Thyroid gland (tissue), 4 donors: Measurements from ENCODE around the gene RGS8. TPM values are rescaled to one million over a fixed set of nuclear protein-coding genes. Genes with fewer than 3 reads are reported as not detected.
"Not testable (repeated sequence)": the region's sequence is repeated elsewhere in the genome, so short reads cannot be mapped to it uniquely, and the experiment has no call there.

Source experiments
- DNase-seq, 2 donors: peaks; one replicate each; pipeline ENCODE4 v3.0.0-alpha.2; 2019
- H3K27ac ChIP-seq, 3 donors: fragments of 200-600 bp; sonication (generic); 1 replicate in 2 of 3; 2 replicates in 1 of 3; pipeline ENCODE4 v1.5.1; 2016 to 2019; ENCODE audit warnings: mild to moderate bottlenecking in 1 of 3, moderate library complexity in 1 of 3
- H3K27me3 ChIP-seq: fragments of 200-600 bp; sonication (generic); one replicate; pipeline ENCODE4 v1.5.1; 2019
- H3K36me3 ChIP-seq, 2 donors: fragments of 200-600 bp; sonication (generic); one replicate each; pipeline ENCODE4 v1.5.1; 2016 to 2019
- H3K4me1 ChIP-seq, 2 donors: fragments of 200-600 bp; sonication (generic); one replicate each; pipeline ENCODE4 v1.5.1; 2017 to 2019
- H3K4me3 ChIP-seq, 3 donors: fragments of 200-600 bp; sonication (generic); replicated peaks in 1 of 3; 1 replicate in 2 of 3; 2 replicates in 1 of 3; pipeline ENCODE4 v1.5.1; 2016; ENCODE audit warnings: mild to moderate bottlenecking in 1 of 3
- H3K9me3 ChIP-seq: fragments of 200-600 bp; sonication (generic); one replicate; pipeline ENCODE4 v1.5.1; 2017
- POLR2A ChIP-seq, 2 donors: fragments of 450-650 bp; IDR thresholded peaks; one replicate each; pipeline ENCODE4 v1.6.1; 2017; ENCODE audit warnings: antibody characterized with exemption in 2 of 2, mild to moderate bottlenecking in 2 of 2, moderate library complexity in 1 of 2
- WGBS, 2 donors: methylation state at CpG; one replicate each; pipeline ENCODE4 v1.1.5; 2017; 5-methylcytosine and 5-hydroxymethylcytosine counted together
- intact Hi-C: fragments of 100-400 bp; cut with DNase I; formaldehyde crosslinking; loops from one replicate; pipeline ENCODE4 v1.15.1; 2023
- total RNA-seq, 4 donors: library from RNA; depleted of rRNA; stranded (reverse); fragments of >200 nt; gene quantifications; one replicate each; pipeline ENCODE4 v1.2.3, GENCODE V29; 2016
- TF ChIP-seq, protein P1 (sequence below), 6 experiments: fragments of 200-600 bp in 3 of 6; fragments of 450-650 bp in 3 of 6; sonication (generic) in 3 of 6; IDR thresholded peaks; one replicate each; pipeline ENCODE4 v1.5.1; 2016 to 2019; ENCODE audit warnings: antibody characterized with exemption in 6 of 6, mild to moderate bottlenecking in 2 of 6, inconsistent platforms in 1 of 6, moderate library complexity in 1 of 6

The RGS8 gene
- total RNA-seq, 4 donors from 2014 or later: 2.4 to 5.9 (median 5.0) TPM

DNA sequence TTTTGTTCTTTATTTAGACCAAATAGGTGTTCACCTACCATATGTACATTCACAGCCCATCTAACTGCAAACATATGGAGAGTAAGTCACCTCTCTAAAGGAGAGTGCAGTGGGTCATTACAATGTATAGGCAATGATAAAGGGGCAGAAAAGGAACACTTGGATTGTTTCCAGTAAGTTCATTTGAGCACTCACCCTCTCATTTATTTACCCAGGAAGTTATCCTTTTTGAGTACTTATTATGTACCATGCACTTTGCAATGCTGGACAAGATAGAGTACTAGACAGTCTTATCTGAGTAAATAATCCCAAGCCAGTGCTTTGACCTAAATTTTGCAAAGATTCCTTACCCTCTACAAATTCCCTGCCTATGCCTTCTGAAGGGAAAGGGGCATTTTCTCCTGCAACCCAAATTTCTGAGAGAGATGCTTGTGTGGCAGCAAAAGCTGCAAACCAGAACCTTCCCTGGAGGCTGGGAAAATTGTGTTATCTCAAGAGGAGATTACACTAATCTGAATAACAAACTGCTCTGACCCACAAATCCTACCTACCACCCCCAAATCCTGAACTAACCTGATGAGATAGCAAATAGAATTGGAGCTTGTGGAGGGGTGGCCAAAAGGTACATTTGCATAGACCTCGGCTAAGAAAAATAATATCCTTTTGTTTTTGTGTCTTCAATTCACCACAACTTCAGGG is 18.6 kb upstream of the RGS8 start:
- Histone ChIP-seq H3K36me3 (no peaks in the 10 kb centered on the region), H3K9me3 (no peaks in the 10 kb centered on the region), H3K27me3 (no peaks in the 10 kb centered on the region), H3K4me3 (no peak overlapping the region), H3K27ac (no peak overlapping the region), H3K4me1 (peaks cover 4 to 5% of the 10 kb centered on the region in 2 donors)
- no peak for DNase-seq
- 78 to 84% methylated on average over 1 of the region's 1 CpG for WGBS, 2 donors
- intact Hi-C loops: no loop called here
- TF ChIP-seq POLR2A (IDR thresholded peaks at IDR 0.05): no peak
- TF ChIP-seq, protein P1, sequence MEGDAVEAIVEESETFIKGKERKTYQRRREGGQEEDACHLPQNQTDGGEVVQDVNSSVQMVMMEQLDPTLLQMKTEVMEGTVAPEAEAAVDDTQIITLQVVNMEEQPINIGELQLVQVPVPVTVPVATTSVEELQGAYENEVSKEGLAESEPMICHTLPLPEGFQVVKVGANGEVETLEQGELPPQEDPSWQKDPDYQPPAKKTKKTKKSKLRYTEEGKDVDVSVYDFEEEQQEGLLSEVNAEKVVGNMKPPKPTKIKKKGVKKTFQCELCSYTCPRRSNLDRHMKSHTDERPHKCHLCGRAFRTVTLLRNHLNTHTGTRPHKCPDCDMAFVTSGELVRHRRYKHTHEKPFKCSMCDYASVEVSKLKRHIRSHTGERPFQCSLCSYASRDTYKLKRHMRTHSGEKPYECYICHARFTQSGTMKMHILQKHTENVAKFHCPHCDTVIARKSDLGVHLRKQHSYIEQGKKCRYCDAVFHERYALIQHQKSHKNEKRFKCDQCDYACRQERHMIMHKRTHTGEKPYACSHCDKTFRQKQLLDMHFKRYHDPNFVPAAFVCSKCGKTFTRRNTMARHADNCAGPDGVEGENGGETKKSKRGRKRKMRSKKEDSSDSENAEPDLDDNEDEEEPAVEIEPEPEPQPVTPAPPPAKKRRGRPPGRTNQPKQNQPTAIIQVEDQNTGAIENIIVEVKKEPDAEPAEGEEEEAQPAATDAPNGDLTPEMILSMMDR (IDR thresholded peaks at IDR 0.05): no peak

DNA sequence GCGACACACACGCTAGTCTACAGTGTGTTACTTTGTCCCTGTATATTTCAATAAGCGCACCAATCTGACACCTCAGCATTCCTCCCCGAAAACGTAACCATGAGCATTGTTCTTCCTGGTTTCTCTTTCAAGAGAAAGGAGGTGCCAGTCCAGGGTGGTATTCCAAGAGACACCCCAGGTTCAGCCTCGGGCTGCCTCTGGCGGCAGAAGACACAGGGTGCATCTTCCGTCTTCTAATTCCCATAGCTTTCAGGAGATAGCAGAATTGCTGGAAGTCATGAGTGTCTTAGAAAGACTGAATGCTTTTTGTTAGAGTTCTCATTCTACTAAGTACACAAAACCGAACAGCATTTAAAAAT is 15.9 kb upstream of the RGS8 start:
- intact Hi-C loops: no loop called here
- Histone ChIP-seq H3K36me3 (no peaks in the 10 kb centered on the region), H3K27ac (no peak overlapping the region), H3K9me3 (no peaks in the 10 kb centered on the region), H3K4me1 (no peaks in the 10 kb centered on the region), H3K27me3 (no peaks in the 10 kb centered on the region), H3K4me3 (no peak overlapping the region)
- WGBS, 2 donors: 83 to 89% methylated on average over 9 of the region's 9 CpGs
- TF ChIP-seq POLR2A (IDR thresholded peaks at IDR 0.05): no peak
- TF ChIP-seq, protein P1 (IDR thresholded peaks at IDR 0.05): no peak
- DNase-seq: no peak

DNA sequence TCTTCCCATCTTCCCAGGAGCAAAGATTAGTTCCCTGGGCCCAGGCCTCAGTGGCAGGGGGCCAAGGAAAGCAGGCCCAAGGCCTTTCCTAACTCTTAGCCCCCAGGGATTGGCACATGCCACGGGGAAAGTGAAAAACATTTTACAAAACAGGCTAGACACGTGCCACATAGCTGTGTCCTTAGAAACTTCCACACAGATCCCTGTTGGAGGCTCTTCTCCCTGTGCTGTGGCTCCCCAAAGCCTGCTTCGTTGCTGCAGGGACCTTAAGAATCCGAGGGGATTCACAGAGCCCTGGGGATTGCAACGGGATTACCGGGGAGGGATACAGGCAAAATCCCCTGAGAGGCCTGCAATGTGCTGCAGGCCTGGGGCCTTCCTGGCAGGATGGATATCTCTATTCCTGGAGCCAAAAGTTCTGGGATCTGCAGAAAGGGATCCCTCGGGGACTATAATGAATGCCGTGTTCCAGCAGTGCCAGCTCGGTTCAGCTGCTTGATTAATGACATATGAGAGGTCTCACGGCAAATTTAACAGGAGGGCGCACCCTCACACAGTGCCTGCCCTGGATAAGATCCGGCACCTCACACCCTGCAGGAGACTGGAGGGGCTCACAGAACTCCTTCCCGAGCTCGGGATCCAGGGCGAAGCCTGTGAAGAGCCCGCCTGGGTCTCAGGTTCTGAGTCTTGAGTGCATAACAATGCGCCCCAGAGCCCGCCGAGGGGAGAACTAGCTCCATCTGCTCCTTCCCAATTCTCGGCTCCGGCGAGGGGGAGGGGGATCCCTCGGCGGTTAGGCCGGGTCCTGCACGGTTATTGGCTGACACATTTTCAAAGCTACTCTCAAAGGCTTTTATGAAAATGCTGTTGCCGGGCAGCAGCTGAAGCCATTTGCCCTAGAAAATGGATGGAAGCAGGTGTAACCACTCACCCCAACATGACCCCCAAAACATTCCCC is 15.3 kb upstream of the RGS8 start:
- no peaks in the 10 kb centered on the region for H3K27me3 ChIP-seq
- DNase-seq: peak in 1 of 2 donors; percentile 14
- no peaks in the 10 kb centered on the region for H3K9me3 ChIP-seq
- 46 to 61% methylated on average over 20 to 26 of the region's 27 CpGs for WGBS, 2 donors
- intact Hi-C loops: no loop called here
- H3K27ac ChIP-seq: no peak overlapping the region
- H3K4me3 ChIP-seq: no peak overlapping the region
- H3K36me3 ChIP-seq: no peaks in the 10 kb centered on the region
- TF ChIP-seq POLR2A (IDR thresholded peaks at IDR 0.05): no peak
- TF ChIP-seq, protein P1 (IDR thresholded peaks at IDR 0.05): no peak
- no peaks in the 10 kb centered on the region for H3K4me1 ChIP-seq

DNA sequence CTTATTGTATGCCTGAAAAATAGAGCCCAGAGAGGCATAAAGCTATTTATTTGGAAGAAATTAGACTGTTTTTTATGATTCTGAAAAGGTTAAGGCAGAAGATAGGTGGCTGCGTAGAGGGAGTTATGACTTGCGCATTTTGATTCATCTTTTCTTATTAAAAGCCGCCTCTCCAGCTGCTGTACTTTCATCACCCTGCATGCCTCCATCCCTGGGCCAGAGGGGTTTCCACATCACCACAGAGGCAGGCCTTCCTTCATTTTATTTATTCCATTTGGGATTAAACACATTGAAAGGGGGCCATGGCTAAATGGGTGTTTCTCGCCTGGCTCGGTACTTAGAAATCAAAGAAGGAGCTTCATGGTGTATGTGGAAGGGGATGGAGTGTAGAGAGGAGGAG is 14.6 kb upstream of the RGS8 start:
- no peak for TF ChIP-seq POLR2A (IDR thresholded peaks at IDR 0.05)
- TF ChIP-seq, protein P1 (IDR thresholded peaks at IDR 0.05): no peak
- no peak overlapping the region for H3K4me3 ChIP-seq
- intact Hi-C loops: no loop called here

DNA sequence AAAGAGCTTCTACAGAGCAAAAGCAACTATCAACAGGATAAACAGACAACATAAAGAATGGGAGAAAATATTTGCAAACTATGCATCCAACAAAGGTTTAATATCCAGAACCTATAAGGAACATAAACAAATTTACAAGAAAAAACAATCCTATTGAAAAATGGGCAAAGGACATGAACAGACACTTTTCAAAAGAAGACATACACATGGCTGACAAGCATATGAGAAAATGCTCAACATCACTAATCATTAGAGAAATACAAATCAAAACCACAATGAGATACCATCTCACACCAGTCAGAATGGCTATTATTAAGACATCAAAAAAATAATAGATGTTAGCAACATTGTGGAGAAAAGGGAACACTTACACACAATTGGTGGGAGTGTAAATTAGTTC is 8.8 kb upstream of the RGS8 start:
- H3K9me3 ChIP-seq, H3K4me1 ChIP-seq, H3K36me3 ChIP-seq, H3K27me3 ChIP-seq, H3K4me3 ChIP-seq, DNase-seq, intact Hi-C loops, H3K27ac ChIP-seq: not testable (repeated sequence)

More for the DNA sequence above, 14.6 kb upstream of the RGS8 start:
- Histone ChIP-seq H3K36me3 (no peaks in the 10 kb centered on the region), H3K4me1 (no peaks in the 10 kb centered on the region), H3K9me3 (no peaks in the 10 kb centered on the region), H3K27ac (no peak overlapping the region), H3K27me3 (no peaks in the 10 kb centered on the region)
- 92 to 95% methylated on average over 5 of the region's 5 CpGs for WGBS, 2 donors
- DNase-seq: no peak
